DND-41 (cell line): ENCODE results near the gene ZNF580.

Experiments used
- ATAC-seq: fragments of 200-7000 bp; cut with Tn5 transposase; 3 replicates; pipeline ENCODE4 v1.9.1; 2021; ENCODE audit warnings: low read depth; ENCODE audit not compliant: insufficient read depth
- DNase-seq: peaks from one replicate; pipeline ENCODE4 v3.0.0-alpha.2; 2020
- H2AFZ ChIP-seq: 2 replicates; pipeline ENCODE4 v1.6.0; 2012; ENCODE audit warnings: low read depth, low read length
- H3K27ac ChIP-seq: 2 replicates; pipeline ENCODE4 v1.5.1; 2012; ENCODE audit warnings: low read length, inconsistent platforms
- H3K27me3 ChIP-seq: fragments of 200-600 bp; sonication (generic); 2 replicates; pipeline ENCODE4 v1.6.0; 2012; ENCODE audit warnings: low read length, mild to moderate bottlenecking, inconsistent platforms; ENCODE audit not compliant: insufficient read depth, poor library complexity
- H3K36me3 ChIP-seq: 2 replicates; pipeline ENCODE4 v1.5.1; 2012; ENCODE audit warnings: low read length, inconsistent platforms; ENCODE audit not compliant: insufficient read depth
- H3K4me1 ChIP-seq: 2 replicates; pipeline ENCODE4 v1.5.1; 2012; ENCODE audit warnings: mild to moderate bottlenecking, low read length; ENCODE audit not compliant: insufficient read depth
- H3K4me2 ChIP-seq: 2 replicates; pipeline ENCODE4 v1.6.0; 2012; ENCODE audit warnings: mild to moderate bottlenecking, moderate library complexity, low read length, inconsistent platforms; ENCODE audit not compliant: insufficient read depth
- H3K4me3 ChIP-seq, 2 experiments: fragments of 200-600 bp in 1 of 2; shearing (Covaris generic) in 1 of 2; 2 replicates each; pipeline ENCODE4 v1.5.1; 2012 to 2016; ENCODE audit warnings: inconsistent platforms in 2 of 2, low read length in 2 of 2, mild to moderate bottlenecking in 2 of 2, low read depth in 1 of 2, moderate library complexity in 1 of 2
- H3K79me2 ChIP-seq: 2 replicates; pipeline ENCODE4 v1.6.0; 2012; ENCODE audit warnings: low read length, inconsistent platforms; ENCODE audit not compliant: insufficient read depth
- H3K9ac ChIP-seq: 2 replicates; pipeline ENCODE4 v1.6.0; 2012; ENCODE audit warnings: low read depth, mild to moderate bottlenecking, inconsistent platforms, low read length, moderate library complexity
- H3K9me3 ChIP-seq: 2 replicates; pipeline ENCODE4 v1.5.1; 2012; ENCODE audit warnings: low read length, moderate library complexity, mild to moderate bottlenecking, inconsistent platforms; ENCODE audit not compliant: insufficient read depth, severe bottlenecking
- H4K20me1 ChIP-seq: 2 replicates; pipeline ENCODE4 v1.6.0; 2012; ENCODE audit warnings: low read length; ENCODE audit not compliant: insufficient read depth
- CTCF ChIP-seq: IDR thresholded peaks from 2 replicates; pipeline ENCODE4 v1.5.1; 2012; ENCODE audit warnings: borderline replicate concordance, low read length, moderate library complexity, mild to moderate bottlenecking; ENCODE audit not compliant: poor library complexity, severe bottlenecking; ENCODE audit errors: extremely low read depth
- EZH2 ChIP-seq: IDR thresholded peaks from 3 replicates; pipeline ENCODE4 v1.6.1; 2012; ENCODE audit warnings: borderline replicate concordance, low read depth, mild to moderate bottlenecking, moderate library complexity, low read length, inconsistent platforms; ENCODE audit not compliant: severe bottlenecking

ZNF580 gene

GRCh38 chr19:55677572-55678028 lies 36.8 kb downstream of the ZNF580 start:
- Histone ChIP-seq H3K79me2 (peaks cover 86% of the 10 kb centered on the region), H4K20me1 (peaks cover 66% of the 10 kb centered on the region)

GRCh38 chr19:55678121-55678671 lies 37.4 kb downstream of the ZNF580 start:
- no peak overlapping the region for H2AFZ ChIP-seq
- ATAC-seq = no peak
- H3K4me3 ChIP-seq = no peak overlapping the region
- no peaks in the 10 kb centered on the region for H3K9me3 ChIP-seq
- peaks cover 68% of the 10 kb centered on the region for H3K36me3 ChIP-seq
- peak overlapping the region; percentile 10; the same call in 1 of the 2 replicates for H3K9ac ChIP-seq
- H3K4me1 ChIP-seq = peaks cover 42% of the 10 kb centered on the region
- H3K27me3 ChIP-seq = no peaks in the 10 kb centered on the region
- H3K4me2 ChIP-seq = peak overlapping the region; percentile 5; the same call in 1 of the 2 replicates
- H3K27ac ChIP-seq = no peak overlapping the region
- H3K79me2 ChIP-seq = peaks cover 81% of the 10 kb centered on the region
- H4K20me1 ChIP-seq = peaks cover 62% of the 10 kb centered on the region
- TF ChIP-seq EZH2 = no peak
- TF ChIP-seq CTCF = no peak
- DNase-seq = no peak

More at GRCh38 chr19:55677572-55678028, 36.8 kb downstream of the ZNF580 start:
- Histone ChIP-seq H3K4me3 (no peak overlapping the region), H3K9ac (peak overlapping the region; percentile 10; the same call in 1 of the 2 replicates), H3K9me3 (no peaks in the 10 kb centered on the region), H3K4me2 (peak overlapping the region; percentile 5; the same call in 1 of the 2 replicates), H3K27me3 (no peaks in the 10 kb centered on the region), H3K27ac (no peak overlapping the region), H3K36me3 (peaks cover 71% of the 10 kb centered on the region), H2AFZ (no peak overlapping the region), H3K4me1 (peaks cover 46% of the 10 kb centered on the region)
- no peak for TF ChIP-seq EZH2
- TF ChIP-seq CTCF = no peak
- ATAC-seq = no peak
- no peak for DNase-seq

- ATAC-seq (no peak), DNase-seq (no peak)
- H3K9me3 ChIP-seq = no peaks in the 10 kb centered on the region
- H3K4me3 ChIP-seq = no peak overlapping the region
- peaks cover 83% of the 10 kb centered on the region for H3K79me2 ChIP-seq
- H3K27ac ChIP-seq = no peak overlapping the region
- H3K36me3 ChIP-seq = peaks cover 76% of the 10 kb centered on the region
- H3K27me3 ChIP-seq = no peaks in the 10 kb centered on the region
- 0 out of 2 replicates have a peak overlapping the region, but pooled peaks have one; percentile 13 for H3K9ac ChIP-seq
- no peak for TF ChIP-seq EZH2
- TF ChIP-seq CTCF = no peak
- no peak overlapping the region for H3K4me2 ChIP-seq
- H4K20me1 ChIP-seq = peaks cover 64% of the 10 kb centered on the region
- no peak overlapping the region for H2AFZ ChIP-seq
- H3K4me1 ChIP-seq = peaks cover 30% of the 10 kb centered on the region
Observed at GRCh38 chr19:55679343-55680257, 38.8 kb downstream of the ZNF580 start.
